GM18505 (cell line): ENCODE results near the gene ZSWIM6.
A peak's percentile ranks its signal among the peaks of the same experiment; 100 is the strongest.

ENCODE experiments used
- ATAC-seq: cut with Tn5 transposase; IDR thresholded peaks from one replicate; pipeline ENCODE4 v1.9.1; 2021; ENCODE audit not compliant: unreplicated experiment
- POLR2A ChIP-seq: IDR thresholded peaks from 4 replicates; pipeline ENCODE4 v1.6.1; 2011; ENCODE audit warnings: borderline replicate concordance; ENCODE audit not compliant: insufficient read depth, insufficient read length; ENCODE audit errors: extremely low read depth

Gene ZSWIM6

GRCh38 chr5:61519728-61520277, 187.7 kb downstream of the ZSWIM6 start:
- ATAC-seq: no peak
- TF ChIP-seq POLR2A: no peak

GRCh38 chr5:61523073-61523472, 191.0 kb downstream of the ZSWIM6 start:
- no peak for TF ChIP-seq POLR2A
- no peak for ATAC-seq

- no peak for TF ChIP-seq POLR2A
- ATAC-seq: no peak
Observed at GRCh38 chr5:61523997-61524396, 191.9 kb downstream of the ZSWIM6 start.

- ATAC-seq: no peak
- TF ChIP-seq POLR2A: no peak
Observed at GRCh38 chr5:61525512-61526206, 193.6 kb downstream of the ZSWIM6 start.

GRCh38 chr5:61526207-61526519, 194.1 kb downstream of the ZSWIM6 start:
- ATAC-seq: no peak
- TF ChIP-seq POLR2A: no peak

GRCh38 chr5:61532983-61533382, 200.9 kb downstream of the ZSWIM6 start:
- ATAC-seq: no peak
- no peak for TF ChIP-seq POLR2A

- TF ChIP-seq POLR2A: no peak
- peak; percentile 89 for ATAC-seq
Observed at GRCh38 chr5:61534481-61535267, 202.6 kb downstream of the ZSWIM6 start.

GRCh38 chr5:61535828-61536227, 203.8 kb downstream of the ZSWIM6 start:
- TF ChIP-seq POLR2A: no peak
- no peak for ATAC-seq

- ATAC-seq: no peak
Observed at GRCh38 chr5:61536922-61537321, 204.9 kb downstream of the ZSWIM6 start.

GRCh38 chr5:61538722-61539501, 206.9 kb downstream of the ZSWIM6 start:
- ATAC-seq: no peak
- no peak for TF ChIP-seq POLR2A

More at GRCh38 chr5:61536922-61537321, 204.9 kb downstream of the ZSWIM6 start:
- TF ChIP-seq POLR2A: no peak

GRCh38 chr5:61549530-61549929, 217.5 kb downstream of the ZSWIM6 start:
- no peak for ATAC-seq
- no peak for TF ChIP-seq POLR2A

GRCh38 chr5:61551637-61552313, 219.7 kb downstream of the ZSWIM6 start:
- no peak for TF ChIP-seq POLR2A

GRCh38 chr5:61559146-61559545, 227.1 kb downstream of the ZSWIM6 start:
- TF ChIP-seq POLR2A: no peak
- no peak for ATAC-seq

More at GRCh38 chr5:61551637-61552313, 219.7 kb downstream of the ZSWIM6 start:
- ATAC-seq: no peak
